Measurements from ENCODE around the gene IL34. TPM values are rescaled to one million over a fixed set of nuclear protein-coding genes. Genes with fewer than 3 reads are reported as not detected.

Gene IL34
- total RNA-seq, 3 donors from 2014 or later (not counting 1 experiment from before 2014, with no cell fraction given) = 0.48 to 0.54 TPM; not detected in 1

DNA sequence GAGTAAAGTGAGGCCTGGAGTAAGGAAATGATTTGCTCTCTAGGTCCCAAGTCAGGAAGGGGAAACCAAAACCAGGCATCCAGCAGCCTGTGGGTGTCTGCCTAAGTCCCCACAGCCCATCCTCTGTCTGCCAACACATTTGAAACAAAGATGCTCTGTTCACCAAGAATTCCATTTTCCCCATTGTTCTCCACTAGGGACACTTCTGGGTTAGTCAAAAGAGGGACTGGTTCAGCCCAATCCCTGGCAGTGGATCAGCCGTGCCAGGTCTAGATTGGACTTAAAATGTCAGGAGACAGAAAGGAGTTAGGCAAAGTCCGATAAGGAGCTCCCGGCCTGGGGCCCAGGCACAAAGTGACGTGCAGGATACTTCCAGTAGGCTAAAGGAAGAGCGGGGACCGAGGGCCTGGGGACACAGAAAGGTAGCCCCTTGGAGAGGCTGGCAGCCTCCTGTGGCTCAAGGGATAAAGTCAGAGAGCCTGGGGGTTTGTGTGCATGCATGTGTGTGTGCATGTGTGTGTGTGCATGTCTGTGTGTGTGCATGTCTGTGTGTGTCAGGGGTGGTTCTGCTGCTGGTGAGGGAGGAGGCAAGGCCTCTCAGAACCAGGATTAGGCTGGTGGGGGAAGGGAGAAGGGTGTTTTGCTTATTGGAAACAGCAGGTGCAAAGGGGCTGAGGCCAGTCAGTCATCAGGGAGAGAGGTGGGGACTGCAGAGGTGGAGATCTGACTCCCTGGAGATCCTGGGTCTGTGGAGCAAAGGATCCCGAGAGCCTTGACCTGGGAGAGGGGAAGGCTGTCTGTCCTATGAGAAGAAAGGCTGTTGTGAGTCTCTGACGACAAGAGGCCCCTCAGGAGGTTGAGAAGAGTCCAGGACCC, 41.7 kb upstream of the IL34 start:
- Histone ChIP-seq H3K27ac (ENCODE audit: low read length) (no peak overlapping the region), H3K9me3 (ENCODE audit: control insufficient read depth, insufficient read depth, low read length) (no peaks in the 10 kb centered on the region), H3K4me1 (ENCODE audit: control insufficient read depth, insufficient read depth, low read length) (no peaks in the 10 kb centered on the region), H3K4me3 (ENCODE audit: low read length) (no peak overlapping the region), H3K27me3 (ENCODE audit: control insufficient read depth, insufficient read depth, low read length) (no peaks in the 10 kb centered on the region), H3K36me3 (ENCODE audit: control insufficient read depth, insufficient read depth, low read length) (no peaks in the 10 kb centered on the region)
- DNase-seq (no peak), ATAC-seq (no peak)
- Mint-ChIP-seq H3K4me3 (no peak overlapping the region), H3K27me3 (ENCODE audit: low read depth in 2 of 2) (peaks cover 0 to 5% of the 10 kb centered on the region in 2 donors), H3K27ac (no peak overlapping the region), H3K9me3 (no peaks in the 10 kb centered on the region), H3K36me3 (no peaks in the 10 kb centered on the region), H3K4me1 (no peaks in the 10 kb centered on the region)
- TF ChIP-seq, protein P1, sequence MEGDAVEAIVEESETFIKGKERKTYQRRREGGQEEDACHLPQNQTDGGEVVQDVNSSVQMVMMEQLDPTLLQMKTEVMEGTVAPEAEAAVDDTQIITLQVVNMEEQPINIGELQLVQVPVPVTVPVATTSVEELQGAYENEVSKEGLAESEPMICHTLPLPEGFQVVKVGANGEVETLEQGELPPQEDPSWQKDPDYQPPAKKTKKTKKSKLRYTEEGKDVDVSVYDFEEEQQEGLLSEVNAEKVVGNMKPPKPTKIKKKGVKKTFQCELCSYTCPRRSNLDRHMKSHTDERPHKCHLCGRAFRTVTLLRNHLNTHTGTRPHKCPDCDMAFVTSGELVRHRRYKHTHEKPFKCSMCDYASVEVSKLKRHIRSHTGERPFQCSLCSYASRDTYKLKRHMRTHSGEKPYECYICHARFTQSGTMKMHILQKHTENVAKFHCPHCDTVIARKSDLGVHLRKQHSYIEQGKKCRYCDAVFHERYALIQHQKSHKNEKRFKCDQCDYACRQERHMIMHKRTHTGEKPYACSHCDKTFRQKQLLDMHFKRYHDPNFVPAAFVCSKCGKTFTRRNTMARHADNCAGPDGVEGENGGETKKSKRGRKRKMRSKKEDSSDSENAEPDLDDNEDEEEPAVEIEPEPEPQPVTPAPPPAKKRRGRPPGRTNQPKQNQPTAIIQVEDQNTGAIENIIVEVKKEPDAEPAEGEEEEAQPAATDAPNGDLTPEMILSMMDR (IDR thresholded peaks at IDR 0.05) = no peak
- 92% methylated on average over 7 of the region's 8 CpGs for WGBS (ENCODE audit: insufficient coverage)
- intact Hi-C loops (cut with micrococcal nuclease) = no loop called here

DNA sequence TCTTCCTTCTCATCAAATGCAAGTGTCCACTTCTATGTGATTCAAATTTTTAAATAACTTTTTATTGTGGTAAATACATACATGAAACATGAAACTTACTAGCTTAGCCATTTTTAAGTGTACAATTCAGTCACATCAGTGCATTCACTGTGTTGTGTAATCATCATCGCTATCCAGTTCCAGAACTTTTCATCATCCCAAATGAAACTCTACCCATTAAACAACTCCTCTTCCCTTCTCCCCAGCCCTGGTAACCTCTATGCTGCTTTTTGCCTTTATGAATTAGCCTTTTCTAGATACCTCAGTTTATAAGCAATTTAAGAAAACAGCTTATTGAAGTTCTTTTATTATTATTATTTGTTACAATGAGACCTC, 41.1 kb upstream of the IL34 start:
- Mint-ChIP-seq H3K4me1 (no peaks in the 10 kb centered on the region), H3K4me3 (no peak overlapping the region), H3K36me3 (no peaks in the 10 kb centered on the region), H3K27ac (no peak overlapping the region), H3K9me3 (no peaks in the 10 kb centered on the region), H3K27me3 (ENCODE audit: low read depth in 2 of 2) (peaks cover 0 to 3% of the 10 kb centered on the region in 2 donors)
- Histone ChIP-seq H3K4me1 (ENCODE audit: control insufficient read depth, insufficient read depth, low read length) (no peaks in the 10 kb centered on the region), H3K36me3 (ENCODE audit: control insufficient read depth, insufficient read depth, low read length) (no peaks in the 10 kb centered on the region), H3K27me3 (ENCODE audit: control insufficient read depth, insufficient read depth, low read length) (no peaks in the 10 kb centered on the region), H3K27ac (ENCODE audit: low read length) (no peak overlapping the region), H3K4me3 (ENCODE audit: low read length) (no peak overlapping the region), H3K9me3 (ENCODE audit: control insufficient read depth, insufficient read depth, low read length) (no peaks in the 10 kb centered on the region)
- intact Hi-C loops (cut with micrococcal nuclease) = no loop called here
- ATAC-seq (no peak), DNase-seq (no peak)
- 100% methylated on average over 1 of the region's 1 CpG for whole genome bisulfite sequencing (ENCODE audit: insufficient coverage)
- TF ChIP-seq, protein P1 (IDR thresholded peaks at IDR 0.05) = no peak

DNA sequence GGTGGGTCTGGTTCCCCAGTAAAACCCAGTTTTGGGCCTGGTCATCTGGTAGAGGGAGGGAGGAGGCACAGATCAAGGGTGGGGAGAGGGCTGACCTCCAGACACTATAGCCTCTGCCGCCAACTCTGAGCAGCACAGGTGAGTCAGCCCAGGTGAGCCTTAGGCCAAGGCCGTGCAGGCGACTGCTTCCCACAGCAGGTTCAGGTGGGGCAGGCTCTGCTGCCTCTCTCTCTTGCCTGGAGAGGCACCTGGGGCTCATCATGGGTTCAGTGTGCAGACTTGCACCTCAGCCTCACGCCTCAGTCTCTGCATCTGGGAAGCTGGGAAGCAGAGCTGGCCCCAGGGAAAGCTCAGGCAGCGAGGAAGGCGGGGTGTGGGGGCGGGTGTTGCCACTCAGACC, 37.8 kb upstream of the IL34 start:
- Mint-ChIP-seq H3K4me3 (no peak overlapping the region), H3K27me3 (ENCODE audit: low read depth in 2 of 2) (no peaks in the 10 kb centered on the region), H3K4me1 (no peaks in the 10 kb centered on the region), H3K27ac (no peak overlapping the region), H3K9me3 (no peaks in the 10 kb centered on the region), H3K36me3 (no peaks in the 10 kb centered on the region)
- no peak overlapping the region for H3K4me3 ChIP-seq (ENCODE audit: low read length)
- TF ChIP-seq, protein P1 (IDR thresholded peaks at IDR 0.05) = no peak
- intact Hi-C loops (cut with micrococcal nuclease) = no loop called here
- H3K4me1 ChIP-seq (ENCODE audit: control insufficient read depth, insufficient read depth, low read length) = no peaks in the 10 kb centered on the region
- no peak overlapping the region for H3K27ac ChIP-seq (ENCODE audit: low read length)
- ATAC-seq (no peak), DNase-seq (no peak)
- no peaks in the 10 kb centered on the region for H3K9me3 ChIP-seq (ENCODE audit: control insufficient read depth, insufficient read depth, low read length)
- no peaks in the 10 kb centered on the region for H3K36me3 ChIP-seq (ENCODE audit: control insufficient read depth, insufficient read depth, low read length)
- no peaks in the 10 kb centered on the region for H3K27me3 ChIP-seq (ENCODE audit: control insufficient read depth, insufficient read depth, low read length)
- WGBS (ENCODE audit: insufficient coverage) = 90% methylated on average over 7 of the region's 7 CpGs

Measured in natural killer cell (primary cell).